GM19043 (cell line): ENCODE data around the gene SPRY2.
"Not testable (repeated sequence)": the region's sequence is repeated elsewhere in the genome, so short reads cannot be mapped to it uniquely, and the experiment has no call there.

Experiments
- ATAC-seq: cut with Tn5 transposase; IDR thresholded peaks from one replicate; pipeline ENCODE4 v1.9.1; 2021; ENCODE audit warnings: low read depth; ENCODE audit not compliant: unreplicated experiment

SPRY2 gene

GRCh38 chr13:80355496-80356094, 14.7 kb upstream of the SPRY2 start:
- ATAC-seq = not testable (repeated sequence)

GRCh38 chr13:80348750-80349149, 7.8 kb upstream of the SPRY2 start:
- ATAC-seq = no peak

- ATAC-seq = no peak
Measured at GRCh38 chr13:80348314-80348713, 7.4 kb upstream of the SPRY2 start.

GRCh38 chr13:80345771-80346510, 5.0 kb upstream of the SPRY2 start:
- ATAC-seq = no peak

- not testable (repeated sequence) for ATAC-seq
Measured at GRCh38 chr13:80344032-80344431, 3.1 kb upstream of the SPRY2 start.

- peak; percentile 34 for ATAC-seq
Measured at GRCh38 chr13:80342471-80343371, 1.8 kb upstream of the SPRY2 start.

GRCh38 chr13:80341756-80342370, 937 bp upstream of the SPRY2 start:
- ATAC-seq = no peak

- ATAC-seq = no peak
Measured at GRCh38 chr13:80340651-80341100, 250 bp downstream of the SPRY2 start.

GRCh38 chr13:80339912-80340650, 845 bp downstream of the SPRY2 start:
- ATAC-seq = peak; percentile 14

GRCh38 chr13:80339563-80339911, 1.4 kb downstream of the SPRY2 start:
- ATAC-seq = no peak

GRCh38 chr13:80338781-80339562, 2.0 kb downstream of the SPRY2 start:
- peak; percentile 20 for ATAC-seq

GRCh38 chr13:80337288-80338081, 3.4 kb downstream of the SPRY2 start:
- ATAC-seq = no peak

- ATAC-seq = no peak
Measured at GRCh38 chr13:80336776-80337287, 4.1 kb downstream of the SPRY2 start.

- ATAC-seq = no peak
Measured at GRCh38 chr13:80336370-80336769, 4.6 kb downstream of the SPRY2 start.

GRCh38 chr13:80334597-80335260, 6.2 kb downstream of the SPRY2 start:
- ATAC-seq = no peak

- ATAC-seq = no peak
Measured at GRCh38 chr13:80331984-80332383, 8.9 kb downstream of the SPRY2 start.

- no peak for ATAC-seq
Measured at GRCh38 chr13:80329250-80329649, 11.7 kb downstream of the SPRY2 start.

GRCh38 chr13:80319004-80319403, 21.9 kb downstream of the SPRY2 start:
- ATAC-seq = no peak
